Osteoblast (primary cell): Measurements from ENCODE around the gene GALNT6. TPM values are rescaled to one million over a fixed set of nuclear protein-coding genes. Genes with fewer than 3 reads are reported as not detected.

ENCODE experiments used
- DNase-seq: peaks from one replicate; pipeline ENCODE4 v3.0.0; 2011; ENCODE audit warnings: low spot score, mixed read lengths; ENCODE audit not compliant: insufficient read length; ENCODE audit errors: missing footprints
- H2AFZ ChIP-seq: 2 replicates; pipeline ENCODE4 v1.6.0; 2011; ENCODE audit warnings: mild to moderate bottlenecking, low read length
- H3K27ac ChIP-seq: 2 replicates; pipeline ENCODE4 v1.5.1; 2011; ENCODE audit warnings: mild to moderate bottlenecking, low read depth, low read length, moderate library complexity
- H3K27me3 ChIP-seq: 2 replicates; pipeline ENCODE4 v1.6.0; 2012; ENCODE audit warnings: mild to moderate bottlenecking, control low read depth, inconsistent platforms, low read length, moderate library complexity; ENCODE audit not compliant: insufficient read depth
- H3K36me3 ChIP-seq: 2 replicates; pipeline ENCODE4 v1.5.1; 2011; ENCODE audit warnings: mild to moderate bottlenecking, low read length, control low read depth, moderate library complexity; ENCODE audit not compliant: insufficient read depth
- H3K4me1 ChIP-seq: 2 replicates; pipeline ENCODE4 v1.5.1; 2011; ENCODE audit warnings: mild to moderate bottlenecking, low read length, control low read depth, moderate library complexity; ENCODE audit not compliant: insufficient read depth
- H3K4me2 ChIP-seq: 2 replicates; pipeline ENCODE4 v1.6.0; 2011; ENCODE audit warnings: mild to moderate bottlenecking, low read length; ENCODE audit not compliant: insufficient read depth
- H3K4me3 ChIP-seq: fragments of 200-600 bp; sonication (generic); 3 replicates; pipeline ENCODE4 v1.5.1; 2012; ENCODE audit warnings: mild to moderate bottlenecking, low read length, inconsistent platforms; ENCODE audit not compliant: insufficient read depth
- H3K79me2 ChIP-seq: 2 replicates; pipeline ENCODE4 v1.6.0; 2012; ENCODE audit warnings: mild to moderate bottlenecking, low read length, control low read depth, inconsistent platforms; ENCODE audit not compliant: insufficient read depth
- H3K9me3 ChIP-seq: 2 replicates; pipeline ENCODE4 v1.5.1; 2011; ENCODE audit warnings: low read depth, low read length, control low read depth
- H4K20me1 ChIP-seq: 2 replicates; pipeline ENCODE4 v1.6.0; 2012; ENCODE audit warnings: mild to moderate bottlenecking, low read length, control low read depth; ENCODE audit not compliant: insufficient read depth
- CTCF ChIP-seq: IDR thresholded peaks from 2 replicates; pipeline ENCODE4 v1.5.1; 2011; ENCODE audit warnings: mild to moderate bottlenecking, low read depth, low read length, moderate library complexity; ENCODE audit errors: extremely low read depth
- total RNA-seq: library from RNA; depleted of rRNA; stranded (reverse); fragments of >200 nt; gene quantifications from 2 replicates; pipeline ENCODE4 v1.2.3, GENCODE V29; 2012

GALNT6 gene
- total RNA-seq, 1 donor = 9.8 TPM

- H3K4me3 ChIP-seq = no peak within 1 kb of the TSS
- no peak for TF ChIP-seq CTCF
- H3K79me2 ChIP-seq = no peaks in the 10 kb centered on the region
- peaks cover 19% of the 10 kb centered on the region for H3K4me1 ChIP-seq
- H3K27ac ChIP-seq = no peak within 1 kb of the TSS
- no peaks in the 10 kb centered on the region for H4K20me1 ChIP-seq
- no peaks in the 10 kb centered on the region for H3K9me3 ChIP-seq
- H3K4me2 ChIP-seq = no peak within 1 kb of the TSS
- peak; percentile 60 for DNase-seq
- no peaks in the 10 kb centered on the region for H3K36me3 ChIP-seq
- H2AFZ ChIP-seq = no peak within 1 kb of the TSS
- H3K27me3 ChIP-seq = no peaks in the 10 kb centered on the region
Measured at GRCh38 chr12:51323966-51324895, 67.0 kb downstream of the GALNT6 start, which contains the start of gene BIN2. BIN2 (minus strand) TSS chr12:51324174; CDS start chr12:51324102, 72 bp downstream.

DNA sequence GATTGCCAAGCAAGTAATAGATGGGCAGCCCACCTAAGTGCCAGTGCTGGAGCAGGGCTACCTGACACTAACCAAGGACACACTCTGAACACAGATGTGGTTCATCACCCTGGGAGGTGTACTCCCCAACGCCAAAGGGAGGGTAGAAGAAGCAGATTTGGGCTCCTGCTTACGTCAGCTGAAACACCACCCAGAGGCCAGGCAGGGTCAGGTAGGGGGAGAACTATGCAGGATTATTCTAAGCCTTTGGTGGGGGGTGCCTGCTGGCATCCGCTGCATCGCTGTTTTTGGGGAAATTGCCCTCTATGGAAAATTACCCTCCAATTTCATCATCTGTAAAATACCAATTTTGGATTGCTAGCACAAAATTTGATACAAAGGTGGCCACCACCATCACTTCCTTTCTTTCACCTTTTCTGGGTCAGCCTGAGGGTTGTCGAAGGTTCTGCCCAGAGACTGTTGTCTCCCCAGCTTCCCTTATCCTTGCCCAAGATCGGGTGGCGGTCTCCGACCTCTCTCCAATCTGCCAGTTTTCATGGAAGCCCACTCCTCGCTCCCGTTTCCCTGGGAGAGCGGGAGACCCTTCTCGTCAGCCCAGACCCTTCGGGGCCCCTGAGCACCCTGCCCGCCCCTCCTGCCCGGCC is 67.8 kb downstream of the GALNT6 start:
- Histone ChIP-seq H3K36me3 (no peaks in the 10 kb centered on the region), H4K20me1 (no peaks in the 10 kb centered on the region), H3K79me2 (no peaks in the 10 kb centered on the region), H2AFZ (no peak overlapping the region), H3K9me3 (no peaks in the 10 kb centered on the region), H3K27ac (no peak overlapping the region), H3K27me3 (no peaks in the 10 kb centered on the region), H3K4me3 (no peak overlapping the region), H3K4me1 (peaks cover 19% of the 10 kb centered on the region), H3K4me2 (no peak overlapping the region)
- no peak for TF ChIP-seq CTCF
- DNase-seq = no peak

DNA sequence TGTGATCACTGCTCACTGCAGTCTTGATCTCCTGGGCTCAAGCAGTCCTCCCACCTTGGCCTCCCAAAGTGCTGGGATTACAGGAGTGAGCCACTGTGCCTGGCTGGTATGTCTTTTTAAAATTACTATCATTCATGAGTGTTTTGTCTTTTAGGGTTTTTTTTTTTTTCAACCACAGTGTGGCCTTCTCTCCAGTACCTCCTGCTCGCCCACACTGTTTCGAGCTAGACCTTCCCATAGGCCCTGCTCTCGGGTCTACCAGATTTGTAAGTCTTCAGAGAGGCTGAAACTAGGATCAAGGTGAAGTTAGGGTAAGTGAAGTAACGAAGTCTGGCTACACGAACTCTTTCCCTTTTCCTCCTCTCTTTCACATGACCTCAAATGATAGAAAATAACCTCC is 68.8 kb downstream of the GALNT6 start:
- Histone ChIP-seq H3K9me3 (no peaks in the 10 kb centered on the region), H3K4me2 (no peak overlapping the region), H3K27me3 (no peaks in the 10 kb centered on the region), H3K36me3 (no peaks in the 10 kb centered on the region), H3K79me2 (no peaks in the 10 kb centered on the region), H3K27ac (no peak overlapping the region), H3K4me3 (no peak overlapping the region), H3K4me1 (peaks cover 19% of the 10 kb centered on the region), H2AFZ (peak overlapping the region; percentile 54), H4K20me1 (no peaks in the 10 kb centered on the region)
- TF ChIP-seq CTCF = no peak
- no peak for DNase-seq

- Histone ChIP-seq H3K9me3 (no peaks in the 10 kb centered on the region), H3K4me1 (peaks cover 13% of the 10 kb centered on the region), H3K4me3 (no peak overlapping the region), H3K27me3 (no peaks in the 10 kb centered on the region), H3K4me2 (no peak overlapping the region), H3K79me2 (no peaks in the 10 kb centered on the region), H3K36me3 (no peaks in the 10 kb centered on the region), H4K20me1 (no peaks in the 10 kb centered on the region), H2AFZ (no peak overlapping the region), H3K27ac (no peak overlapping the region)
- TF ChIP-seq CTCF = no peak
- peak; percentile 61 for DNase-seq
Measured at GRCh38 chr12:51321882-51322281, 69.3 kb downstream of the GALNT6 start.
